GM23338 (cell line): ENCODE data around the gene CEP43.

ENCODE experiments used
- CREB1 ChIP-seq: fragments of 250-450 bp; sonication (Bioruptor Pico); IDR thresholded peaks from 2 replicates; pipeline ENCODE4 v1.5.0; 2020; ENCODE audit warnings: low read depth, mild to moderate bottlenecking, moderate library complexity
- CTCF ChIP-seq, 2 experiments: fragments of 200-600 bp in 1 of 2; sonication (generic) in 1 of 2; conservative IDR thresholded peaks; 2 replicates each; pipeline versions ENCODE4 v1.5.1 to v1.6.1; 2016 to 2017; ENCODE audit warnings: antibody characterized with exemption in 2 of 2, low read depth in 2 of 2, mild to moderate bottlenecking in 2 of 2, moderate library complexity in 1 of 2
- ETS1 ChIP-seq: IDR thresholded peaks from 2 replicates; pipeline ENCODE4 v1.6.1; 2016; ENCODE audit warnings: antibody characterized with exemption
- EZH2 ChIP-seq: fragments of 200-600 bp; sonication (generic); IDR thresholded peaks from one replicate; pipeline ENCODE4 v1.8.0; 2017; ENCODE audit warnings: antibody characterized with exemption, mild to moderate bottlenecking, low read depth; ENCODE audit not compliant: unreplicated experiment
- EZH2phosphoT487 ChIP-seq: fragments of 200-600 bp; sonication (generic); IDR thresholded peaks from one replicate; pipeline ENCODE4 v1.8.1; 2018; ENCODE audit warnings: antibody characterized with exemption; ENCODE audit not compliant: unreplicated experiment
- JUNB ChIP-seq: IDR thresholded peaks from one replicate; pipeline ENCODE4 v1.6.1; 2016; ENCODE audit warnings: antibody characterized with exemption; ENCODE audit not compliant: unreplicated experiment
- TF ChIP-seq, protein P1 (sequence below): IDR thresholded peaks from one replicate; pipeline ENCODE4 v1.6.1; 2018; ENCODE audit warnings: antibody characterized with exemption; ENCODE audit not compliant: unreplicated experiment

DNA sequence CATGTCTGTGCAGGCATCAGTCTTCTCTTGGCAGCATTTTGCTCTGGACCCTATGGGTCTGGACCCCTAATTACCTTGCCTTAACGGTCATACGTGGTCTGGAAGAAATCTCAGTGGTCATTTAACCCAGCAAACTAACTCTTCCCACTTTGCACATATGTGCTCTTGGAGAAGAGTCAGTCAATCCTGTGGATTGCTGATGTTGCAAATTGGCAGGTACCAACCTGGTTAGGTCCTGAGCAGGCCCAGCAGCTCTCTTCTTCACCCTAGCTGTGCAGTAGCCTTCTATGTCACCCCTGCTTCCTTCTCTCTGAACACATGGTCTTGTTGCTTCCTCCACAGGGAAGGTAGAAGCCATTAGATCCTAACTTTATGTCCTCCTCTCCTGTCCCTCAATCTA, 1.6 kb downstream of the CEP43 start:
- TF ChIP-seq CTCF (conservative IDR thresholded peaks at IDR 0.05; ENCODE audit: low read depth in 2 of 2) (no peak), JUNB (no peak), CREB1 (CRISPR knock-in tag) (no peak), EZH2phosphoT487 (no peak), ETS1 (no peak), EZH2 (no peak)
- TF ChIP-seq, protein P1, sequence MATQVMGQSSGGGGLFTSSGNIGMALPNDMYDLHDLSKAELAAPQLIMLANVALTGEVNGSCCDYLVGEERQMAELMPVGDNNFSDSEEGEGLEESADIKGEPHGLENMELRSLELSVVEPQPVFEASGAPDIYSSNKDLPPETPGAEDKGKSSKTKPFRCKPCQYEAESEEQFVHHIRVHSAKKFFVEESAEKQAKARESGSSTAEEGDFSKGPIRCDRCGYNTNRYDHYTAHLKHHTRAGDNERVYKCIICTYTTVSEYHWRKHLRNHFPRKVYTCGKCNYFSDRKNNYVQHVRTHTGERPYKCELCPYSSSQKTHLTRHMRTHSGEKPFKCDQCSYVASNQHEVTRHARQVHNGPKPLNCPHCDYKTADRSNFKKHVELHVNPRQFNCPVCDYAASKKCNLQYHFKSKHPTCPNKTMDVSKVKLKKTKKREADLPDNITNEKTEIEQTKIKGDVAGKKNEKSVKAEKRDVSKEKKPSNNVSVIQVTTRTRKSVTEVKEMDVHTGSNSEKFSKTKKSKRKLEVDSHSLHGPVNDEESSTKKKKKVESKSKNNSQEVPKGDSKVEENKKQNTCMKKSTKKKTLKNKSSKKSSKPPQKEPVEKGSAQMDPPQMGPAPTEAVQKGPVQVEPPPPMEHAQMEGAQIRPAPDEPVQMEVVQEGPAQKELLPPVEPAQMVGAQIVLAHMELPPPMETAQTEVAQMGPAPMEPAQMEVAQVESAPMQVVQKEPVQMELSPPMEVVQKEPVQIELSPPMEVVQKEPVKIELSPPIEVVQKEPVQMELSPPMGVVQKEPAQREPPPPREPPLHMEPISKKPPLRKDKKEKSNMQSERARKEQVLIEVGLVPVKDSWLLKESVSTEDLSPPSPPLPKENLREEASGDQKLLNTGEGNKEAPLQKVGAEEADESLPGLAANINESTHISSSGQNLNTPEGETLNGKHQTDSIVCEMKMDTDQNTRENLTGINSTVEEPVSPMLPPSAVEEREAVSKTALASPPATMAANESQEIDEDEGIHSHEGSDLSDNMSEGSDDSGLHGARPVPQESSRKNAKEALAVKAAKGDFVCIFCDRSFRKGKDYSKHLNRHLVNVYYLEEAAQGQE: no peak
